NT2/D1 (cell line): Measurements from ENCODE around the gene FNDC3B.

Source experiments
- DNase-seq: peaks from one replicate; pipeline ENCODE4 v3.0.0-alpha.2; 2011; ENCODE audit warnings: low read depth, low spot score
- H3K27me3 ChIP-seq: 2 replicates; pipeline ENCODE4 v1.6.0; 2011; ENCODE audit warnings: mild to moderate bottlenecking; ENCODE audit not compliant: insufficient read length, insufficient read depth
- H3K36me3 ChIP-seq: 2 replicates; pipeline ENCODE4 v1.6.1; 2011; ENCODE audit warnings: mild to moderate bottlenecking, low read length, mixed read lengths; ENCODE audit not compliant: insufficient read depth, insufficient read length
- H3K4me1 ChIP-seq: 2 replicates; pipeline ENCODE4 v1.5.1; 2011; ENCODE audit not compliant: insufficient read depth, insufficient read length
- H3K4me3 ChIP-seq: 2 replicates; pipeline ENCODE4 v1.5.1; 2011; ENCODE audit warnings: low read depth; ENCODE audit not compliant: insufficient read length
- H3K9ac ChIP-seq: 2 replicates; pipeline ENCODE4 v1.6.0; 2011; ENCODE audit warnings: low read depth; ENCODE audit not compliant: insufficient read length
- H3K9me3 ChIP-seq: 2 replicates; pipeline ENCODE4 v1.5.1; 2011; ENCODE audit warnings: mild to moderate bottlenecking, low read length; ENCODE audit not compliant: insufficient read depth
- SUZ12 ChIP-seq: IDR thresholded peaks from 2 replicates; pipeline ENCODE4 v1.6.1; 2011; ENCODE audit not compliant: insufficient read length, insufficient read depth; ENCODE audit errors: extremely low read depth
- YY1 ChIP-seq: IDR thresholded peaks from 2 replicates; pipeline ENCODE4 v1.6.1; 2011; ENCODE audit not compliant: insufficient read length, insufficient read depth
- ZNF274 ChIP-seq: IDR thresholded peaks from 2 replicates; pipeline ENCODE4 v1.6.1; 2011; ENCODE audit warnings: mild to moderate bottlenecking, low read depth, low read length

The FNDC3B gene

DNA sequence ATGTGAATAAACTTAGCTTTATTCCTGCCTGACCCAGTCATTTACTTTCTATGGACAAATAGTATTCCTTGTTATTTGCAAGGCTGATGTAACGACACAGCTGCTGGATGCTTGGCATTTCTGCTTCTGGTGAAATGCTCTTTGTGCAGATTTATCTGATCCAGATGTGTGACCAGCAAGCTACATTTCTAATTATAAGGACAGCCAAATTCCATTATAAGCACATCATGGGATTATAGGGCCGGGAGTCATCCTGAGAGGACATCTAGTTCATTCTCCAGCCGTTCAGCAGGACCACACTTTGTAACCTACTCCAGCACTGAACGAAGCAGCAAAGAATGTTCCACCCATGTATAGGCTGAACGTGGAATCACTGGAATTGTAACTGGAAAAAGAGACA is 42.9 kb downstream of the FNDC3B start:
- Histone ChIP-seq H3K4me3 (no peak overlapping the region), H3K36me3 (peaks cover 19% of the 10 kb centered on the region), H3K27me3 (no peaks in the 10 kb centered on the region), H3K9ac (no peak overlapping the region), H3K4me1 (no peaks in the 10 kb centered on the region), H3K9me3 (peaks cover 9% of the 10 kb centered on the region; the same call in 1 of the 2 replicates)
- TF ChIP-seq SUZ12 (no peak), YY1 (no peak), ZNF274 (no peak)
- no peak for DNase-seq

DNA sequence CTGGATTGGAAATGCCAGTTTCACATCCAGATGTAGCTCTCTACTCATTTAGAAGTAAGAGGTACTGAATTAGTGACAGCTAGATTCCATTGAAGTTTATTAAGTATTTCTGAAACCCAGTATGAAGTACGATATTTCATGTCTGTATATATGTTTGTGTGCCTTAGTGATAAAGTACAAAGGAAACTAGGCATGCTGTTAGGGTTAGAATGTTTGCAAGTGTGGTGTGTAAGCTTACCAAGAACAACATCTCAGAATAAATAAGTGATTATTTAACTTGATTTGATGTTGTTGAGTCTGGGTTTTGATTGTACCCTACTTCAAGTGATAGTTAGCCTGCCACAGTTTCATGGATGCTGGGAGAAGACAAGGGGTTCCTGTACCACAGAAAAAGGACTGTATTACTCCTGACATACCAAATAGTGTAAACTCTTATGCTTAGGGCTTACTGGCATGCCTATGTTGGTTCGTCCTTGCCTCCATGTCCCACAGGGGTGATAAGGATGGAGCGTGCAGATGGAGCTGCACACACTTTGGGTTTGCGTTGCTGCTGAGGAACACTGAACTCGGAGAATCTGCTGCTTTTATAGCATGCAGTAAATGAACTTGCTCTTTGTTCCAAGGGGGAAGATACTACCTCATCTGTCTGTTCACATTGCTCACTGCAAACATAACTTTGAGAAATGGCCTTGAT is 43.6 kb downstream of the FNDC3B start:
- Histone ChIP-seq H3K27me3 (no peaks in the 10 kb centered on the region), H3K9me3 (peaks cover 9% of the 10 kb centered on the region; the same call in 1 of the 2 replicates), H3K4me1 (no peaks in the 10 kb centered on the region), H3K4me3 (no peak overlapping the region), H3K36me3 (peaks cover 19% of the 10 kb centered on the region), H3K9ac (no peak overlapping the region)
- TF ChIP-seq ZNF274 (no peak), YY1 (no peak), SUZ12 (no peak)
- DNase-seq, result no peak

DNA sequence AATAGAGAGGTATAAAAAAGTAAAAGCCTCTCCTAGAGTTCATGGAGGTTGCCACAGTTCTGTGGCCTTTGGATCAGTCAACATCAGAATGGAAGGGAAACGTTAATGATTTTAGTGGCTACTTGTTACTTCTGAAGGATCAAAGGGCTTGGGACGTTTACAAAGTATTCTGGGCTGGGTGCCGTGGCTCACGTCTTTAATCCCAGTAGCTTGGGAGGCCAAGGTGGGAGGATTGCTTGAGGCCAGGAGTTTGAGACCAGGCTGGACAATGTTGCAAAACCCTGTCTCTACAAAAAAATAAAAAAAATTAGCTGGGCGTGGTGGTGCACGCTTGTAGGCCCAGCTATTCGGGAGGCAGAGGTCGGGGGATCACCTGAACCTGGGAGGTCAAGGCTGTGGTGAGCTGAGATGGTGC is 44.6 kb downstream of the FNDC3B start:
- peaks cover 9% of the 10 kb centered on the region; the same call in 1 of the 2 replicates for H3K9me3 ChIP-seq
- H3K36me3 ChIP-seq, result peaks cover 13% of the 10 kb centered on the region
- no peaks in the 10 kb centered on the region for H3K27me3 ChIP-seq
- TF ChIP-seq ZNF274, result no peak
- no peak for TF ChIP-seq YY1
- no peak for TF ChIP-seq SUZ12
- H3K4me1 ChIP-seq, result no peaks in the 10 kb centered on the region
- no peak overlapping the region for H3K9ac ChIP-seq
- no peak for DNase-seq
- no peak overlapping the region for H3K4me3 ChIP-seq

DNA sequence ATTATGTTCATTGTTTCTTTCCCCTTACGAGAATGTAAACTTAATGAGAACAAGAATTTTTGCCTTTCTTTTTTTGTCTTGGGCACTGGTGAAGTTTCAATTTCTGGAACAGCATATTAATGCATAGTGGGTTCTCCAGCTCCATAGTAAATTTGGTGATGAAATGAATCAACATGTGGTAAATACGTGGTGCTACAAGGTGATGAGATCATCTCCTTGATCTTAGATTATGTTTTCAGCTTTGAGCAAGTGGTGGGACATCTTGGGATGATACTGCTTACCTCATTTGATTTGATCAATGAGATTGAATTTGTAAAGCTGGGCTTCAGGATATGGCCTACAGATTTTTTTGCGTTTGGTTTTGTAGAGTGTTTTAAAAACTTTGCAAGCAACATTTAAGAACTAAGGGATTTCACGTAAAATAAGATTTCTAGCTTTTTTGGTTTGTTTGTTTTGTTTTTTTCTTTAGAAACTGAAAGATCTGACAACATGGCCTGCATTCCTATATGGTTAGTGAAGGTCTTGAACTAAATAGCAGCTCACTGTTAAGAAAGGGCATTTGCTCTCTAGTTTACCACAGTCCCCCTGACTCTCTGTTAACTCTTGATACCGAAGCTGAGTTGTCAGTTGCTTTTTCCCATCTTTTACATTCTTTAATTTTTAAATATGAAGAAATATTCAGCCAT is 45.6 kb downstream of the FNDC3B start:
- H3K9ac ChIP-seq, result no peak overlapping the region
- DNase-seq, result no peak
- H3K27me3 ChIP-seq, result no peaks in the 10 kb centered on the region
- TF ChIP-seq SUZ12 (no peak), YY1 (no peak), ZNF274 (no peak)
- no peak overlapping the region for H3K4me3 ChIP-seq
- peaks cover 9% of the 10 kb centered on the region; the same call in 1 of the 2 replicates for H3K9me3 ChIP-seq
- H3K36me3 ChIP-seq, result peaks cover 15% of the 10 kb centered on the region
- no peaks in the 10 kb centered on the region for H3K4me1 ChIP-seq

DNA sequence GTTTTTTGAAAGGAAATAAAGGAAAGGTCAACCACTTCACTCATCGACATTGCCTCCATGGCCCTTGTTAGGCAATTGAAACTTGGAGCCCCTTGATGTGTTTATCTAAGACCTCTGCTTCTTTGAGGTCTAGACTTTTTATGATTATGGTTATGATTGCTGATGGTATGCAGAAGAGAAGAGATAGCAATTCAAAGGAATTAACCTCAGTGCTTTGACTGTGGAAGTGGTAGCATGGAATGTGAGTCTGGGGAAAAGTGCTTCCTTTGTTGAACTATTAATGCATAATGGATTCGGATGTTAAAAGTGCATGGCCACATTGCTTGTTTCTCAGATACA is 46.1 kb downstream of the FNDC3B start:
- peaks cover 9% of the 10 kb centered on the region; the same call in 1 of the 2 replicates for H3K9me3 ChIP-seq
- H3K9ac ChIP-seq, result no peak overlapping the region
- no peak for DNase-seq
- H3K27me3 ChIP-seq, result no peaks in the 10 kb centered on the region
- H3K4me3 ChIP-seq, result no peak overlapping the region
- TF ChIP-seq SUZ12, result no peak
- no peak for TF ChIP-seq ZNF274
- TF ChIP-seq YY1, result no peak
- H3K36me3 ChIP-seq, result peaks cover 15% of the 10 kb centered on the region
- H3K4me1 ChIP-seq, result no peaks in the 10 kb centered on the region

DNA sequence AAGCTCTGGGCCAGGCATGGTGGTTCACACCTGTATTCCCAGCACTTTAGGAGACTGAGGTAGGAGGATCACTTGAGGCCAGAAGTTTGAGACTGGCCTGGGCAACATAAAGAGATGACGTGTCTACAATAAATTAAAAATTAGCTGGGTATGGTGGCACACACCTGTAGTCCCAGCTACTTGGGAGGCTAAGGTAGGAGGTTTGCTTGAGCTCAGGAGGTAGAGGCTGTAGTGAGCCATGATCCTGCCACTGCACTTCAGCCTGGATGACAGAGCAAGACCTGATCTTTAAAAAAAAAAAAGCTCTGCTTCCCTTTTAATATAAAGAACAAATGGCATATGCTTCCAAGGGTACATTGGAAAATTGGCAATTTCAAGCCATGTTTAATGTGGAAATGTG is 46.7 kb downstream of the FNDC3B start:
- Histone ChIP-seq H3K4me1 (no peaks in the 10 kb centered on the region), H3K9me3 (peaks cover 9% of the 10 kb centered on the region; the same call in 1 of the 2 replicates), H3K27me3 (no peaks in the 10 kb centered on the region), H3K9ac (no peak overlapping the region), H3K36me3 (peaks cover 15% of the 10 kb centered on the region), H3K4me3 (no peak overlapping the region)
- TF ChIP-seq ZNF274 (no peak), SUZ12 (no peak), YY1 (no peak)
- DNase-seq, result no peak

DNA sequence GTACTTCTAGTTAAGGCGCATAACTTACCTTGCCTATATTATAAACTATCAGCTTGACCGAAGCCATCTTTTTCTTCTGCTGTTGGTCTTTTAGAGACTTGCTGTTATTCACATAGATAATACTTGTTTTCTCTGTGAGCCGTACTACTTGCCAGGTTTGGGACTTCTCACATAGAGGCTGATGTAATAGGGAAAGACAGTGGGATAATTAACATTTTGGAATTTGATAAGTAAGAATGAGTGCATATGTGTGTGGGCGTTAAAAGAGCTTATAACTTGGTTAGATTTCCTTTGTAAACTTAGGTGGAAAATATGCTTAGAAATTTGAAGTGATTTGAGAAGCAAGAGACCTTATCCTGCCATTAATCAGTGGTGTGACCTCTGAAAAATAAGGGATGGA is 47.8 kb downstream of the FNDC3B start:
- H3K36me3 ChIP-seq, result peaks cover 15% of the 10 kb centered on the region
- H3K4me3 ChIP-seq, result no peak overlapping the region
- peaks cover 9% of the 10 kb centered on the region; the same call in 1 of the 2 replicates for H3K9me3 ChIP-seq
- H3K9ac ChIP-seq, result no peak overlapping the region
- no peak for TF ChIP-seq YY1
- no peak for TF ChIP-seq SUZ12
- no peak for TF ChIP-seq ZNF274
- no peak for DNase-seq
- no peaks in the 10 kb centered on the region for H3K4me1 ChIP-seq
- no peaks in the 10 kb centered on the region for H3K27me3 ChIP-seq
